GM12878 (cell line): ENCODE data around the gene RGR. TPM values are rescaled to one million over a fixed set of nuclear protein-coding genes. Genes with fewer than 3 reads are reported as not detected.

ENCODE experiments used
- ASH2L ChIP-seq: fragments of 300-600, 200-600 bp; sonication (generic); IDR thresholded peaks from 2 replicates; pipeline ENCODE4 v1.6.1; 2017; ENCODE audit warnings: low read depth, mild to moderate bottlenecking, borderline replicate concordance
- BACH1 ChIP-seq: fragments of 450-650 bp; IDR thresholded peaks from 2 replicates; pipeline ENCODE4 v1.6.1; 2017; ENCODE audit warnings: mild to moderate bottlenecking, borderline replicate concordance
- MEF2A ChIP-seq: IDR thresholded peaks from 2 replicates; pipeline ENCODE4 v1.6.1; 2011; ENCODE audit warnings: low read depth, mild to moderate bottlenecking, low read length, moderate library complexity; ENCODE audit not compliant: insufficient read depth
- MTA3 ChIP-seq: IDR thresholded peaks from 2 replicates; pipeline ENCODE4 v1.6.1; 2012; ENCODE audit warnings: low read length, inconsistent platforms, borderline replicate concordance
- NFIC ChIP-seq: IDR thresholded peaks from 2 replicates; pipeline ENCODE4 v1.6.1; 2012; ENCODE audit warnings: low read depth, mild to moderate bottlenecking, inconsistent platforms, low read length, moderate library complexity
- TBL1XR1 ChIP-seq: IDR thresholded peaks from 2 replicates; pipeline ENCODE4 v1.6.1; 2012; ENCODE audit warnings: low read depth, low read length, improper control_type of control experiment
- ZZZ3 ChIP-seq: IDR thresholded peaks from 2 replicates; pipeline ENCODE4 v1.6.1; 2011; ENCODE audit warnings: low read depth; ENCODE audit not compliant: control insufficient read depth, insufficient read length
- polyA plus RNA-seq, 11 experiments: library from polyadenylated mRNA; depleted of rRNA in 4 of 11; unstranded in 6 of 11; stranded (reverse) in 5 of 11; fragments of >200 nt; fragmentation: Nextera tagmentation in 4 of 11; fragmentation: Illumina TruSeq in 1 of 11; extraction: Ambion mirVana in 4 of 11; extraction: Trizol in 1 of 11; gene quantifications; 1 replicate in 1 of 11; 2 replicates in 10 of 11; pipeline versions ENCODE4 v1.2.1 to v1.2.3, GENCODE V29; 2011 to 2016; ENCODE audit warnings: inconsistent platforms in 2 of 11, missing spikeins in 2 of 11, low read depth in 1 of 11
- total RNA-seq, 4 experiments: library from RNA; depleted of rRNA in 3 of 4; stranded (reverse); fragments of >200 nt in 3 of 4; fragmentation: Illumina TruSeq in 1 of 4; extraction: Trizol in 1 of 4; gene quantifications; 2 replicates each; pipeline versions ENCODE4 v1.2.1 to v1.2.3, GENCODE V29; 2013 to 2021
- TF ChIP-seq, protein P1 (sequence below): IDR thresholded peaks from 2 replicates; pipeline ENCODE4 v1.6.1; 2012; ENCODE audit warnings: low read depth, low read length, improper control_type of control experiment
- TF ChIP-seq, protein P2 (sequence below): fragments of 150-350 bp; IDR thresholded peaks from 2 replicates; pipeline ENCODE4 v1.6.1; 2016; ENCODE audit warnings: low read depth, low read length
- TF ChIP-seq, protein P3 (sequence below): fragments of 450-650 bp; IDR thresholded peaks from 2 replicates; pipeline ENCODE4 v1.6.1; 2017; ENCODE audit warnings: low read depth, mild to moderate bottlenecking, moderate library complexity

RGR gene
- total and polyA plus RNA-seq, 10 of the 15 experiments (the other 5 are each of a cell fraction or from before 2014, with no cell fraction given): not detected

DNA sequence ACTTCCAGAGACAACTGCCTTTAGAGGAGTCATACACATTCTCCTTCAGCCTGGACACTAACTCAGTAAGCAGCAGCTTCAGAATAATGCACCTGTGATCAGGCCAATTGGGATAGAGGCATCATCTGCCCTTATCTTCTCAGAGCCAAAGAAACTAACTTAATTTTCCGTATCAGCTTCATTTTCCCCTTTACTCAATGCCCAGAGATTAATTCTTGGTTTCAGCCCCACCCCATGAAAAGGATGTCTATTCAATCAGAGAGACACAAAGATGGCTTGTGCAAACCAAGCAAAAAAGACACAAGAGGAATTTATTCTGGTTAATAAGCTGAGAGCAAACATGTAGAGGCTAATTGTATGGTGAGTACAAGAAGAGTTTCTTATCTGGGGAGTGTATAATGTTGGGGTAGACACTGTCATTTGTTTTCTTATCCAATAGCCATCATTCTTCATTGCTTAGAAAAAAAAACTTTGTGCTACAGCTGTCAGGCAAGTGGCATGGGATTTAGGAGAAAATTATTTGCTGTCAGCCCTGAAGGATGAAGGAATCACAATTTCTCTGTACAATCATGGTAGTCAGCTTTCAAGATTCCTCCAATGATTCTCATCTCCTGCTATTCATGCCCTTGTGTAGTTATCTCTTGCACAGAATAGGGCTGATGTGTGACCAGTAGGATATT lies 44.8 kb downstream of the RGR start (continued):
- TF ChIP-seq ASH2L (no peak), BACH1 (no peak), ZZZ3 (no peak), MEF2A (no peak), TBL1XR1 (no peak), MTA3 (no peak), NFIC (no peak)
- TF ChIP-seq, protein P1, sequence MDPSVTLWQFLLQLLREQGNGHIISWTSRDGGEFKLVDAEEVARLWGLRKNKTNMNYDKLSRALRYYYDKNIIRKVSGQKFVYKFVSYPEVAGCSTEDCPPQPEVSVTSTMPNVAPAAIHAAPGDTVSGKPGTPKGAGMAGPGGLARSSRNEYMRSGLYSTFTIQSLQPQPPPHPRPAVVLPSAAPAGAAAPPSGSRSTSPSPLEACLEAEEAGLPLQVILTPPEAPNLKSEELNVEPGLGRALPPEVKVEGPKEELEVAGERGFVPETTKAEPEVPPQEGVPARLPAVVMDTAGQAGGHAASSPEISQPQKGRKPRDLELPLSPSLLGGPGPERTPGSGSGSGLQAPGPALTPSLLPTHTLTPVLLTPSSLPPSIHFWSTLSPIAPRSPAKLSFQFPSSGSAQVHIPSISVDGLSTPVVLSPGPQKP: no peak
- TF ChIP-seq, protein P2, sequence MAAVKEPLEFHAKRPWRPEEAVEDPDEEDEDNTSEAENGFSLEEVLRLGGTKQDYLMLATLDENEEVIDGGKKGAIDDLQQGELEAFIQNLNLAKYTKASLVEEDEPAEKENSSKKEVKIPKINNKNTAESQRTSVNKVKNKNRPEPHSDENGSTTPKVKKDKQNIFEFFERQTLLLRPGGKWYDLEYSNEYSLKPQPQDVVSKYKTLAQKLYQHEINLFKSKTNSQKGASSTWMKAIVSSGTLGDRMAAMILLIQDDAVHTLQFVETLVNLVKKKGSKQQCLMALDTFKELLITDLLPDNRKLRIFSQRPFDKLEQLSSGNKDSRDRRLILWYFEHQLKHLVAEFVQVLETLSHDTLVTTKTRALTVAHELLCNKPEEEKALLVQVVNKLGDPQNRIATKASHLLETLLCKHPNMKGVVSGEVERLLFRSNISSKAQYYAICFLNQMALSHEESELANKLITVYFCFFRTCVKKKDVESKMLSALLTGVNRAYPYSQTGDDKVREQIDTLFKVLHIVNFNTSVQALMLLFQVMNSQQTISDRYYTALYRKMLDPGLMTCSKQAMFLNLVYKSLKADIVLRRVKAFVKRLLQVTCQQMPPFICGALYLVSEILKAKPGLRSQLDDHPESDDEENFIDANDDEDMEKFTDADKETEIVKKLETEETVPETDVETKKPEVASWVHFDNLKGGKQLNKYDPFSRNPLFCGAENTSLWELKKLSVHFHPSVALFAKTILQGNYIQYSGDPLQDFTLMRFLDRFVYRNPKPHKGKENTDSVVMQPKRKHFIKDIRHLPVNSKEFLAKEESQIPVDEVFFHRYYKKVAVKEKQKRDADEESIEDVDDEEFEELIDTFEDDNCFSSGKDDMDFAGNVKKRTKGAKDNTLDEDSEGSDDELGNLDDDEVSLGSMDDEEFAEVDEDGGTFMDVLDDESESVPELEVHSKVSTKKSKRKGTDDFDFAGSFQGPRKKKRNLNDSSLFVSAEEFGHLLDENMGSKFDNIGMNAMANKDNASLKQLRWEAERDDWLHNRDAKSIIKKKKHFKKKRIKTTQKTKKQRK: no peak
- TF ChIP-seq, protein P3, sequence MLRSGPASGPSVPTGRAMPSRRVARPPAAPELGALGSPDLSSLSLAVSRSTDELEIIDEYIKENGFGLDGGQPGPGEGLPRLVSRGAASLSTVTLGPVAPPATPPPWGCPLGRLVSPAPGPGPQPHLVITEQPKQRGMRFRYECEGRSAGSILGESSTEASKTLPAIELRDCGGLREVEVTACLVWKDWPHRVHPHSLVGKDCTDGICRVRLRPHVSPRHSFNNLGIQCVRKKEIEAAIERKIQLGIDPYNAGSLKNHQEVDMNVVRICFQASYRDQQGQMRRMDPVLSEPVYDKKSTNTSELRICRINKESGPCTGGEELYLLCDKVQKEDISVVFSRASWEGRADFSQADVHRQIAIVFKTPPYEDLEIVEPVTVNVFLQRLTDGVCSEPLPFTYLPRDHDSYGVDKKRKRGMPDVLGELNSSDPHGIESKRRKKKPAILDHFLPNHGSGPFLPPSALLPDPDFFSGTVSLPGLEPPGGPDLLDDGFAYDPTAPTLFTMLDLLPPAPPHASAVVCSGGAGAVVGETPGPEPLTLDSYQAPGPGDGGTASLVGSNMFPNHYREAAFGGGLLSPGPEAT: no peak
- TF ChIP-seq, all 136 proteins: peak for 0
